WTC11 (cell line): Measurements from ENCODE around the gene SURF1. TPM values are rescaled to one million over a fixed set of nuclear protein-coding genes. Genes with fewer than 3 reads are reported as not detected.

Source experiments
- ATAC-seq: fragments of 200-7000 bp; cut with Tn5 transposase; 2 replicates; pipeline ENCODE4 v1.10.0; 2021; ENCODE audit warnings: mild to moderate bottlenecking, moderate library complexity
- CTCF ChIA-PET: fragments of 300-600 bp; sonication (Branson Sonifier 250); formaldehyde crosslinking; loops from one replicate; lab custom pipeline; 2021; ENCODE audit warnings: antibody characterized with exemption; lab: Charles Lee
- POLR2A ChIA-PET: fragments of 350-600 bp; sonication (Branson Sonifier 250); formaldehyde crosslinking; loops from one replicate; lab custom pipeline; 2021; ENCODE audit warnings: antibody characterized with exemption; lab: Charles Lee
- DNase-seq: peaks from one replicate; pipeline ENCODE4 v3.0.0; 2021; ENCODE audit warnings: low spot score
- H3K27ac Mint-ChIP-seq: 2 replicates; pipeline ENCODE4 v1.8.0; 2021; ENCODE audit warnings: mixed read lengths
- H3K27me3 Mint-ChIP-seq: 2 replicates; pipeline ENCODE4 v1.8.0; 2021; ENCODE audit warnings: low read depth, mild to moderate bottlenecking, moderate library complexity, mixed read lengths
- H3K36me3 Mint-ChIP-seq: 2 replicates; pipeline ENCODE4 v1.8.0; 2021; ENCODE audit warnings: mixed read lengths
- H3K4me1 Mint-ChIP-seq: 2 replicates; pipeline ENCODE4 v1.8.0; 2022; ENCODE audit warnings: mixed read lengths
- H3K4me3 Mint-ChIP-seq: 2 replicates; pipeline ENCODE4 v1.8.0; 2021; ENCODE audit warnings: mild to moderate bottlenecking, moderate library complexity, mixed read lengths
- H3K9me3 Mint-ChIP-seq: 2 replicates; pipeline ENCODE4 v1.8.0; 2021; ENCODE audit warnings: mixed read lengths
- ARID4B ChIP-seq: sonication (generic); formaldehyde crosslinking; IDR thresholded peaks from 2 replicates; pipeline ENCODE4 v1.8.0; 2023; ENCODE audit warnings: missing genetic modification reagents, mild to moderate bottlenecking, borderline replicate concordance
- ELF4 ChIP-seq: sonication (generic); formaldehyde crosslinking; IDR thresholded peaks from 2 replicates; pipeline ENCODE4 v1.8.1; 2022; ENCODE audit warnings: low read depth, mild to moderate bottlenecking, moderate library complexity, missing genetic modification reagents
- ERG ChIP-seq: fragments of 250-450 bp; sonication (Bioruptor Pico); IDR thresholded peaks from 2 replicates; pipeline ENCODE4 v1.8.0; 2021; ENCODE audit warnings: mild to moderate bottlenecking
- FOXJ3 ChIP-seq: sonication (generic); formaldehyde crosslinking; IDR thresholded peaks from 2 replicates; pipeline ENCODE4 v1.9.0; 2021; ENCODE audit warnings: missing genetic modification reagents, mild to moderate bottlenecking, borderline replicate concordance
- GABPB1 ChIP-seq: sonication (generic); formaldehyde crosslinking; IDR thresholded peaks from 2 replicates; pipeline ENCODE4 v1.8.1; 2023; ENCODE audit warnings: mild to moderate bottlenecking, missing genetic modification reagents
- GRHL2 ChIP-seq: fragments of 250-450 bp; sonication (Bioruptor Pico); IDR thresholded peaks from 2 replicates; pipeline ENCODE4 v1.8.0; 2022; ENCODE audit warnings: mild to moderate bottlenecking, moderate library complexity; ENCODE audit not compliant: insufficient replicate concordance, severe bottlenecking
- KAT7 ChIP-seq: sonication (generic); formaldehyde crosslinking; IDR thresholded peaks from 2 replicates; pipeline ENCODE4 v1.8.1; 2023; ENCODE audit warnings: missing genetic modification reagents, mild to moderate bottlenecking, borderline replicate concordance
- MYBL2 ChIP-seq: sonication (generic); formaldehyde crosslinking; IDR thresholded peaks from 2 replicates; pipeline ENCODE4 v1.8.1; 2023; ENCODE audit warnings: mild to moderate bottlenecking, moderate library complexity, missing genetic modification reagents
- NR1H2 ChIP-seq: sonication (generic); formaldehyde crosslinking; IDR thresholded peaks from 2 replicates; pipeline ENCODE4 v1.9.0; 2021; ENCODE audit warnings: mild to moderate bottlenecking, moderate library complexity, missing genetic modification reagents
- SMAD3 ChIP-seq: sonication (generic); formaldehyde crosslinking; IDR thresholded peaks from 2 replicates; pipeline ENCODE4 v1.8.0; 2022; ENCODE audit warnings: missing genetic modification reagents, mild to moderate bottlenecking, borderline replicate concordance
- ZNF416 ChIP-seq: fragments of 250-450 bp; sonication (Bioruptor Pico); IDR thresholded peaks from 2 replicates; pipeline ENCODE4 v1.9.0; 2021; ENCODE audit warnings: mild to moderate bottlenecking, inconsistent platforms
- total RNA-seq: library from RNA; stranded (reverse); gene quantifications from 3 replicates; pipeline ENCODE4 v1.2.3, GENCODE V29; 2021
- TF ChIP-seq, protein P1 (sequence below): sonication (generic); formaldehyde crosslinking; conservative IDR thresholded peaks from 2 replicates; pipeline ENCODE4 v1.8.1; 2023; ENCODE audit warnings: mild to moderate bottlenecking, low read depth, missing genetic modification reagents, moderate library complexity
- TF ChIP-seq, protein P2 (sequence below): fragments of 250-450 bp; sonication (Bioruptor Pico); IDR thresholded peaks from 2 replicates; pipeline ENCODE4 v1.9.0; 2021; ENCODE audit warnings: mild to moderate bottlenecking

SURF1 gene
- total RNA-seq, 1 experiment from 2014 or later, result 33.3 TPM

DNA sequence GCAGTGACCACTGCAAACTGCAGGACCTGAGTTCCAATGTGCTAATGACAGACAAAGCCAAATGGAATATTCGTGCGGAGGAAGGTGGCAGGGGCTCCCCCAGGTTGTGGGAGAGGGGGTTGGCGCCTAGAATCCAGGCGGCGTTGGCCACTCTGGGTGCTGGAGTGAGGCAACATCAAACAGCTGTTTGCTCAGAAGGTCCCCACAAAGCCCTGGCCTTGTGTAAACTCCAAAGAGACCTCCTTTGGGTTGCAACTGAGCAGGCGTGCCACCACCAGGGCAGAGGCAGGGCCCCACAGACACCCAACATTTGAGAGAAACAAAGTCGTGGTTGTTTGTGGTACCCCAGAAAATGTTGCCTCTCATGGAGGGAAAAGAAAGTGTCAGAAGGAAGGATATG is 34.4 kb upstream of the SURF1 start:
- CTCF ChIA-PET, result no interaction called here
- Mint-ChIP-seq H3K27me3 (peaks cover 18% of the 10 kb centered on the region), H3K4me1 (no peaks in the 10 kb centered on the region), H3K4me3 (no peak overlapping the region), H3K9me3 (peaks cover 16% of the 10 kb centered on the region), H3K27ac (no peak overlapping the region), H3K36me3 (peaks cover 5% of the 10 kb centered on the region)
- no peak for TF ChIP-seq NR1H2 (CRISPR knock-in tag)
- no peak for TF ChIP-seq ELF4 (CRISPR knock-in tag)
- TF ChIP-seq SMAD3 (CRISPR knock-in tag), result no peak
- TF ChIP-seq GABPB1, result peak; percentile 61
- TF ChIP-seq KAT7, result no peak
- no peak for TF ChIP-seq FOXJ3 (CRISPR knock-in tag)
- ATAC-seq, result no peak
- POLR2A ChIA-PET, result no interaction called here
- no peak for DNase-seq

- H3K27ac Mint-ChIP-seq, result no peak overlapping the region
- no peak for TF ChIP-seq ARID4B
- no peak for TF ChIP-seq GRHL2 (CRISPR knock-in tag)
- TF ChIP-seq, protein P1, sequence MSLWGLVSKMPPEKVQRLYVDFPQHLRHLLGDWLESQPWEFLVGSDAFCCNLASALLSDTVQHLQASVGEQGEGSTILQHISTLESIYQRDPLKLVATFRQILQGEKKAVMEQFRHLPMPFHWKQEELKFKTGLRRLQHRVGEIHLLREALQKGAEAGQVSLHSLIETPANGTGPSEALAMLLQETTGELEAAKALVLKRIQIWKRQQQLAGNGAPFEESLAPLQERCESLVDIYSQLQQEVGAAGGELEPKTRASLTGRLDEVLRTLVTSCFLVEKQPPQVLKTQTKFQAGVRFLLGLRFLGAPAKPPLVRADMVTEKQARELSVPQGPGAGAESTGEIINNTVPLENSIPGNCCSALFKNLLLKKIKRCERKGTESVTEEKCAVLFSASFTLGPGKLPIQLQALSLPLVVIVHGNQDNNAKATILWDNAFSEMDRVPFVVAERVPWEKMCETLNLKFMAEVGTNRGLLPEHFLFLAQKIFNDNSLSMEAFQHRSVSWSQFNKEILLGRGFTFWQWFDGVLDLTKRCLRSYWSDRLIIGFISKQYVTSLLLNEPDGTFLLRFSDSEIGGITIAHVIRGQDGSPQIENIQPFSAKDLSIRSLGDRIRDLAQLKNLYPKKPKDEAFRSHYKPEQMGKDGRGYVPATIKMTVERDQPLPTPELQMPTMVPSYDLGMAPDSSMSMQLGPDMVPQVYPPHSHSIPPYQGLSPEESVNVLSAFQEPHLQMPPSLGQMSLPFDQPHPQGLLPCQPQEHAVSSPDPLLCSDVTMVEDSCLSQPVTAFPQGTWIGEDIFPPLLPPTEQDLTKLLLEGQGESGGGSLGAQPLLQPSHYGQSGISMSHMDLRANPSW (CRISPR knock-in tag), result no peak
- TF ChIP-seq ZNF416, result no peak
- TF ChIP-seq ERG (CRISPR knock-in tag), result no peak
- TF ChIP-seq, protein P2, sequence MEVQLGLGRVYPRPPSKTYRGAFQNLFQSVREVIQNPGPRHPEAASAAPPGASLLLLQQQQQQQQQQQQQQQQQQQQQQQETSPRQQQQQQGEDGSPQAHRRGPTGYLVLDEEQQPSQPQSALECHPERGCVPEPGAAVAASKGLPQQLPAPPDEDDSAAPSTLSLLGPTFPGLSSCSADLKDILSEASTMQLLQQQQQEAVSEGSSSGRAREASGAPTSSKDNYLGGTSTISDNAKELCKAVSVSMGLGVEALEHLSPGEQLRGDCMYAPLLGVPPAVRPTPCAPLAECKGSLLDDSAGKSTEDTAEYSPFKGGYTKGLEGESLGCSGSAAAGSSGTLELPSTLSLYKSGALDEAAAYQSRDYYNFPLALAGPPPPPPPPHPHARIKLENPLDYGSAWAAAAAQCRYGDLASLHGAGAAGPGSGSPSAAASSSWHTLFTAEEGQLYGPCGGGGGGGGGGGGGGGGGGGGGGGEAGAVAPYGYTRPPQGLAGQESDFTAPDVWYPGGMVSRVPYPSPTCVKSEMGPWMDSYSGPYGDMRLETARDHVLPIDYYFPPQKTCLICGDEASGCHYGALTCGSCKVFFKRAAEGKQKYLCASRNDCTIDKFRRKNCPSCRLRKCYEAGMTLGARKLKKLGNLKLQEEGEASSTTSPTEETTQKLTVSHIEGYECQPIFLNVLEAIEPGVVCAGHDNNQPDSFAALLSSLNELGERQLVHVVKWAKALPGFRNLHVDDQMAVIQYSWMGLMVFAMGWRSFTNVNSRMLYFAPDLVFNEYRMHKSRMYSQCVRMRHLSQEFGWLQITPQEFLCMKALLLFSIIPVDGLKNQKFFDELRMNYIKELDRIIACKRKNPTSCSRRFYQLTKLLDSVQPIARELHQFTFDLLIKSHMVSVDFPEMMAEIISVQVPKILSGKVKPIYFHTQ (CRISPR knock-in tag), result no peak
- TF ChIP-seq MYBL2 (CRISPR knock-in tag), result no peak
- H3K4me3 Mint-ChIP-seq, result no peak overlapping the region
- DNase-seq (no peak), ATAC-seq (no peak)
- peaks cover 5% of the 10 kb centered on the region for H3K36me3 Mint-ChIP-seq
- CTCF ChIA-PET, result no interaction called here
- POLR2A ChIA-PET, result no interaction called here
- peaks cover 16% of the 10 kb centered on the region for H3K9me3 Mint-ChIP-seq
- no peaks in the 10 kb centered on the region for H3K4me1 Mint-ChIP-seq
- H3K27me3 Mint-ChIP-seq, result peaks cover 18% of the 10 kb centered on the region
Observed at GRCh38 chr9:133389562-133389961, 33.3 kb upstream of the SURF1 start.
